CD4-positive, CD25-positive, alpha-beta regulatory T cell (primary cell): ENCODE results near the gene SDS. TPM values are rescaled to one million over a fixed set of nuclear protein-coding genes. Genes with fewer than 3 reads are reported as not detected.

Experiments
- ATAC-seq, 2 donors: fragments of 150-1000 bp; cut with Tn5 transposase; one replicate each; pipeline ENCODE4 v1.10.0; 2021; ENCODE audit warnings: low read depth in 2 of 2, moderate number of reproducible peaks in 2 of 2, moderate library complexity in 1 of 2
- DNase-seq, 3 donors: peaks; one replicate each; pipeline versions ENCODE4 v3.0.0 to v3.0.0-alpha.2; 2012 to 2022; ENCODE audit warnings: mixed read lengths in 1 of 3
- H3K27ac ChIP-seq: one replicate; pipeline ENCODE4 v1.7.0; 2013; ENCODE audit warnings: mild to moderate bottlenecking, low read length; ENCODE audit not compliant: insufficient read depth, poor library complexity, severe bottlenecking
- H3K27me3 ChIP-seq: one replicate; pipeline ENCODE4 v1.7.0; 2013; ENCODE audit warnings: low read length; ENCODE audit not compliant: control insufficient read depth, insufficient read depth
- H3K36me3 ChIP-seq: one replicate; pipeline ENCODE4 v1.7.0; 2013; ENCODE audit warnings: mild to moderate bottlenecking, low read length, moderate library complexity; ENCODE audit not compliant: control insufficient read depth, insufficient read depth
- H3K4me1 ChIP-seq: 2 replicates; pipeline ENCODE4 v1.7.0; 2013; ENCODE audit warnings: mild to moderate bottlenecking, low read length; ENCODE audit not compliant: insufficient read depth, control insufficient read depth, poor library complexity, severe bottlenecking
- H3K4me3 ChIP-seq: one replicate; pipeline ENCODE4 v1.7.0; 2013; ENCODE audit warnings: low read depth, mild to moderate bottlenecking, low read length, moderate library complexity
- H3K9me3 ChIP-seq, 2 experiments: 1 replicate in 1 of 2; 2 replicates in 1 of 2; pipeline ENCODE4 v1.7.0; 2013; ENCODE audit warnings: low read length in 2 of 2, mild to moderate bottlenecking in 1 of 2, moderate library complexity in 1 of 2; ENCODE audit not compliant: control insufficient read depth in 2 of 2
- H3K27ac Mint-ChIP-seq, 3 donors: one replicate each; pipeline ENCODE4 v1.8.0; 2020 to 2022; ENCODE audit warnings: mild to moderate bottlenecking in 3 of 3, mixed read lengths in 3 of 3, moderate library complexity in 2 of 3
- H3K27me3 Mint-ChIP-seq: one replicate; pipeline ENCODE4 v1.8.0; 2022; ENCODE audit warnings: mild to moderate bottlenecking, mixed read lengths
- H3K36me3 Mint-ChIP-seq: one replicate; pipeline ENCODE4 v1.8.0; 2020; ENCODE audit warnings: mixed read lengths
- H3K4me1 Mint-ChIP-seq, 4 donors: one replicate each; pipeline ENCODE4 v1.8.0; 2020 to 2022; ENCODE audit warnings: mixed read lengths in 4 of 4, mild to moderate bottlenecking in 1 of 4
- H3K4me3 Mint-ChIP-seq, 4 donors: one replicate each; pipeline ENCODE4 v1.8.0; 2020 to 2022; ENCODE audit warnings: mild to moderate bottlenecking in 4 of 4, mixed read lengths in 4 of 4, moderate library complexity in 3 of 4
- H3K9me3 Mint-ChIP-seq, 7 donors: one replicate each; pipeline ENCODE4 v1.8.0; 2020 to 2022; ENCODE audit warnings: mixed read lengths in 7 of 7, mild to moderate bottlenecking in 3 of 7, moderate library complexity in 2 of 7
- polyA plus RNA-seq, 4 donors: library from polyadenylated mRNA; unstranded; fragments of 300-500 nt; fragmentation: Illumina TruSeq; gene quantifications; one replicate each; pipeline ENCODE4 v1.2.3, GENCODE V29; 2021
- total RNA-seq: library from RNA; stranded (reverse); gene quantifications from one replicate; pipeline ENCODE4 v1.2.3, GENCODE V29; 2022

The SDS gene
- total and polyA plus RNA-seq, 5 donors from 2014 or later: not detected

GRCh38 chr12:113381220-113381619 is 22.5 kb downstream of the SDS start:
- no peak overlapping the region for H3K27ac Mint-ChIP-seq
- DNase-seq (no peak), ATAC-seq (no peak)
- H3K27me3 Mint-ChIP-seq: no peaks in the 10 kb centered on the region
- H3K4me1 Mint-ChIP-seq: no peaks in the 10 kb centered on the region
- no peaks in the 10 kb centered on the region for H3K9me3 Mint-ChIP-seq
- no peak overlapping the region for H3K4me3 ChIP-seq
- H3K27me3 ChIP-seq: no peaks in the 10 kb centered on the region
- H3K36me3 Mint-ChIP-seq: peaks cover 27% of the 10 kb centered on the region
- H3K4me3 Mint-ChIP-seq: no peak overlapping the region
- H3K36me3 ChIP-seq: peaks cover 4% of the 10 kb centered on the region
- no peak overlapping the region for H3K27ac ChIP-seq
- H3K9me3 ChIP-seq: no peaks in the 10 kb centered on the region
- H3K4me1 ChIP-seq: no peaks in the 10 kb centered on the region

GRCh38 chr12:113378291-113378690 is 25.4 kb downstream of the SDS start:
- Mint-ChIP-seq H3K4me3 (no peak overlapping the region), H3K4me1 (no peaks in the 10 kb centered on the region), H3K27me3 (no peaks in the 10 kb centered on the region), H3K9me3 (no peaks in the 10 kb centered on the region), H3K27ac (no peak overlapping the region), H3K36me3 (peaks cover 26% of the 10 kb centered on the region)
- DNase-seq: no peak
- peaks cover 18% of the 10 kb centered on the region for H3K36me3 ChIP-seq
- no peak overlapping the region for H3K27ac ChIP-seq
- ATAC-seq: no peak
- H3K27me3 ChIP-seq: no peaks in the 10 kb centered on the region
- H3K4me1 ChIP-seq: no peaks in the 10 kb centered on the region
- H3K9me3 ChIP-seq: no peaks in the 10 kb centered on the region
- no peak overlapping the region for H3K4me3 ChIP-seq

- H3K4me3 ChIP-seq: no peak overlapping the region
- no peaks in the 10 kb centered on the region for H3K9me3 Mint-ChIP-seq
- DNase-seq (no peak), ATAC-seq (no peak)
- H3K4me1 Mint-ChIP-seq: peaks cover 0 to 4% (median 0%) of the 10 kb centered on the region in 4 donors
- no peaks in the 10 kb centered on the region for H3K4me1 ChIP-seq
- no peak overlapping the region for H3K27ac Mint-ChIP-seq
- H3K36me3 Mint-ChIP-seq: peaks cover 33% of the 10 kb centered on the region
- H3K9me3 ChIP-seq: no peaks in the 10 kb centered on the region
- H3K4me3 Mint-ChIP-seq: no peak overlapping the region
- no peaks in the 10 kb centered on the region for H3K27me3 Mint-ChIP-seq
- no peaks in the 10 kb centered on the region for H3K27me3 ChIP-seq
- no peak overlapping the region for H3K27ac ChIP-seq
- peaks cover 18% of the 10 kb centered on the region for H3K36me3 ChIP-seq
Observed at GRCh38 chr12:113374823-113375428, 28.8 kb downstream of the SDS start.

GRCh38 chr12:113373969-113374368 is 29.7 kb downstream of the SDS start:
- no peaks in the 10 kb centered on the region for H3K9me3 ChIP-seq
- no peaks in the 10 kb centered on the region for H3K9me3 Mint-ChIP-seq
- no peak overlapping the region for H3K4me3 Mint-ChIP-seq
- ATAC-seq (no peak), DNase-seq (no peak)
- peaks cover 0 to 4% (median 0%) of the 10 kb centered on the region in 4 donors for H3K4me1 Mint-ChIP-seq
- H3K27me3 Mint-ChIP-seq: no peaks in the 10 kb centered on the region
- H3K36me3 Mint-ChIP-seq: peaks cover 30% of the 10 kb centered on the region
- H3K27me3 ChIP-seq: no peaks in the 10 kb centered on the region
- no peak overlapping the region for H3K27ac ChIP-seq
- H3K36me3 ChIP-seq: peaks cover 18% of the 10 kb centered on the region
- no peaks in the 10 kb centered on the region for H3K4me1 ChIP-seq
- no peak overlapping the region for H3K4me3 ChIP-seq
- H3K27ac Mint-ChIP-seq: no peak overlapping the region

- Histone ChIP-seq H3K27ac (no peak overlapping the region), H3K4me3 (no peak overlapping the region), H3K36me3 (peaks cover 20% of the 10 kb centered on the region), H3K27me3 (no peaks in the 10 kb centered on the region), H3K4me1 (no peaks in the 10 kb centered on the region), H3K9me3 (no peaks in the 10 kb centered on the region)
- DNase-seq (no peak), ATAC-seq (no peak)
- peaks cover 0 to 4% (median 1%) of the 10 kb centered on the region in 4 donors for H3K4me1 Mint-ChIP-seq
- no peaks in the 10 kb centered on the region for H3K27me3 Mint-ChIP-seq
- H3K27ac Mint-ChIP-seq: no peak overlapping the region
- H3K36me3 Mint-ChIP-seq: peaks cover 35% of the 10 kb centered on the region
- no peaks in the 10 kb centered on the region for H3K9me3 Mint-ChIP-seq
- H3K4me3 Mint-ChIP-seq: no peak overlapping the region
Observed at GRCh38 chr12:113373440-113373839, 30.2 kb downstream of the SDS start.

GRCh38 chr12:113372371-113372770 is 31.3 kb downstream of the SDS start:
- Histone ChIP-seq H3K36me3 (peaks cover 20% of the 10 kb centered on the region), H3K9me3 (no peaks in the 10 kb centered on the region), H3K27ac (no peak overlapping the region), H3K27me3 (no peaks in the 10 kb centered on the region), H3K4me1 (no peaks in the 10 kb centered on the region), H3K4me3 (no peak overlapping the region)
- peaks cover 0 to 5% (median 2%) of the 10 kb centered on the region in 4 donors for H3K4me1 Mint-ChIP-seq
- H3K9me3 Mint-ChIP-seq: no peaks in the 10 kb centered on the region
- H3K36me3 Mint-ChIP-seq: peaks cover 32% of the 10 kb centered on the region
- DNase-seq (no peak), ATAC-seq (no peak)
- H3K4me3 Mint-ChIP-seq: no peak overlapping the region
- no peaks in the 10 kb centered on the region for H3K27me3 Mint-ChIP-seq
- no peak overlapping the region for H3K27ac Mint-ChIP-seq

GRCh38 chr12:113371808-113372207 is 31.9 kb downstream of the SDS start:
- no peak overlapping the region for H3K27ac ChIP-seq
- H3K9me3 ChIP-seq: no peaks in the 10 kb centered on the region
- no peak for DNase-seq
- H3K27ac Mint-ChIP-seq: no peak overlapping the region
- H3K4me1 ChIP-seq: no peaks in the 10 kb centered on the region
- no peak for ATAC-seq
- peaks cover 0 to 5% (median 2%) of the 10 kb centered on the region in 4 donors for H3K4me1 Mint-ChIP-seq
- H3K4me3 Mint-ChIP-seq: no peak overlapping the region
- peaks cover 20% of the 10 kb centered on the region for H3K36me3 ChIP-seq
- no peak overlapping the region for H3K4me3 ChIP-seq
- no peaks in the 10 kb centered on the region for H3K9me3 Mint-ChIP-seq
- no peaks in the 10 kb centered on the region for H3K27me3 Mint-ChIP-seq
- peaks cover 29% of the 10 kb centered on the region for H3K36me3 Mint-ChIP-seq
- H3K27me3 ChIP-seq: no peaks in the 10 kb centered on the region

- H3K4me3 Mint-ChIP-seq: no peak overlapping the region
- Histone ChIP-seq H3K27ac (no peak overlapping the region), H3K4me3 (no peak overlapping the region), H3K36me3 (peaks cover 20% of the 10 kb centered on the region), H3K9me3 (no peaks in the 10 kb centered on the region), H3K4me1 (no peaks in the 10 kb centered on the region), H3K27me3 (no peaks in the 10 kb centered on the region)
- H3K36me3 Mint-ChIP-seq: peaks cover 31% of the 10 kb centered on the region
- H3K4me1 Mint-ChIP-seq: peaks cover 0 to 5% (median 3%) of the 10 kb centered on the region in 4 donors
- H3K27ac Mint-ChIP-seq: peak overlapping the region in 2 of 3 donors; percentile 46 to 71
- no peaks in the 10 kb centered on the region for H3K27me3 Mint-ChIP-seq
- H3K9me3 Mint-ChIP-seq: no peaks in the 10 kb centered on the region
- ATAC-seq (peak in 1 of 2 donors; percentile 25), DNase-seq (peak in 1 of 3 donors; percentile 14)
Observed at GRCh38 chr12:113370923-113371682, 32.6 kb downstream of the SDS start.
